HG03135 (cell line): ENCODE measurements around the gene PRDX5.

Source experiments
- ATAC-seq: cut with Tn5 transposase; IDR thresholded peaks from one replicate; pipeline ENCODE4 v1.9.1; 2021; ENCODE audit warnings: mild to moderate bottlenecking, moderate library complexity; ENCODE audit not compliant: unreplicated experiment

PRDX5 gene

GRCh38 chr11:64317961-64318765 lies at the start of gene PRDX5:
Gene PRDX5 (plus strand): TSS chr11:64318121. CDS start chr11:64318216, 95 bp downstream.
- peak; percentile 68 for ATAC-seq

GRCh38 chr11:64268893-64269539 lies 48.9 kb upstream of the PRDX5 start:
- ATAC-seq, result peak; percentile 14

GRCh38 chr11:64269540-64270220 lies 48.2 kb upstream of the PRDX5 start:
- peak; percentile 65 for ATAC-seq

GRCh38 chr11:64275031-64275800 lies 42.7 kb upstream of the PRDX5 start:
- ATAC-seq, result no peak

GRCh38 chr11:64275841-64276240 lies 42.1 kb upstream of the PRDX5 start:
- ATAC-seq, result no peak

DNA sequence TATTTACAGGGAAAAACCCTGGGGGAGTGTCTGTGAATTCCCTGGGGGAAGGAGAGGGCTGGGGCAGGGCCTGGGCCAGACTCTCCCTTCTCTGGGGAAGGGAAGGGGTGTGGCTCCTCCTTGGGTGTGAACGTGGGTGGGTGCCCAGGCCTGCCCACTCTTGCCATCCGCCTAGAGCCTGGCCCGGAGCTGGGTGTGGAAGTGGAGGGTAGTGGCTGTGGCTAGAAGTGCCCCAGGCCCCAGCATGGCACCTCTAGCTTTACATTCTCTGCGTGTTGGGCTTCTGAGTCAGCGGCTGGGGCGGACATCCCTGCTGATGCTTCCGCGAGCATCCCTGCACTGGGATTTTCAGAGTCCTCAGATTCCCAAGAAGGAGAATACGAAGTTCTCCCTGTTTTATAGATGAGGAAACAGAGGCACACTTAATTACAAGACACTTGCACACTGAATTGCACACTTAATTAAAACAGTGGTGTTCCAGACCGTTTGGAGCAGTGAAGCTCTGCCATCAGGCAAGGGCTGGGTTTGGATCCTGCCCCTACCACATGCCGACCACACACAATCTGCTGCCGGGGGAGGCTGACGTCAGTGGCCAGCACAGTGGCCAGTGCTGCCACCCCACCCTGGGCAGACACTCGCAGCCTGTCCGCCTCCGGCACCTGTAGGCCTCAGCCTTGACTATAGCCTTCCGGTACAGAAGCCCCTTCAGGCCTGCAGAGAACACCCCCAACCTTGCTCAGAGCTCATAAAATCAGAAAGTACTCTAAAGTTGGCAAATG lies 41.1 kb upstream of the PRDX5 start:
- ATAC-seq, result no peak

DNA sequence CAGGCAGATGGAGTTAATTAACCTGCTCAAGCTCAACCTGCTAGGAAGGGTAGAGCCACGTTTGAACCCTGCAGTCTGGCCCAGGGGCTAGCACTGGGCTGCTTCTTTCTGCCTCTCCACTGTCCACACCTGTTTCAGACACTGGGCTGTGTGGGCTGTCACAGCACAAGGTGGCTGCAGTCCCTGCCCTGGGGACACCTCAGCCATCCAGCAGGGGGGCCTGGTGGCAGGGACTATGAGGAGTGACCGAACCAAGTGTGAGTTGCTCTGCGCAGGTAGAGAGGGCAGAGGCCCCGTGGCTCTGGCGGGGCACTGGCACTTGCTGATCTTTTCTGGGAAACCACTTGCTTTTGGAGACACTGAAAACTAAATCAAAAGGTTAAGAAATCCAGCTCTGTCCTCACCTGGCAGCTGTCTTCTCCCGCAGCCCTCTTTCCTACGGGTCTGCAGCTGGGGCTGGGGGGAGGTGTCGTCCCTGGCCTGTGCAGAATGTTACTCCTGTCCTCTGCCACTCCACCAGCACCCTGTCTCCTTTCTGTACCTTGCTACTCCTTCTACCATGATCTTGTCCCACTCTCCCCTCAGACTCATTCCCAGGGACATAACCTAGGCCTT lies 39.2 kb upstream of the PRDX5 start:
- ATAC-seq, result no peak

- no peak for ATAC-seq
Measured at GRCh38 chr11:64281957-64282770, 35.8 kb upstream of the PRDX5 start.

DNA sequence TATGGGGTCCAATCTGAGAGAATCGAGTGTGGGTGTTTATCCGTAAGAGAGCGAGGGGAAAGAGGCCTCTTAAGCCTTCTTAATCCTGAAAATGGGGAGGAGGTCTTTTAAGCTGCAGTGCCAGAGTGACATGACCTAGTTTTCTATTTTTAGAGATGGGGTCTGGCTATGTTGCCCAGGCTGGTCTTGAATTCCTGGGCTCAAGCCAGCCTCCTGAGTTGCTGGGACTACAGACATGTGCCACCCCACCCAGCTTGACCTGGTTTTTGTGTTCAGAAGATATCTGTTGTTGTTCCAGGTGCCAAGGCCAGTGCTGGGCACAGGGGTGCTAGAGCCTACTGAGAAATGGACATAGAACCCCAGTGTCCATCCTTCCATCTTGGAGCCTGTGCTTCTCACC lies 34.8 kb upstream of the PRDX5 start:
- ATAC-seq, result no peak

DNA sequence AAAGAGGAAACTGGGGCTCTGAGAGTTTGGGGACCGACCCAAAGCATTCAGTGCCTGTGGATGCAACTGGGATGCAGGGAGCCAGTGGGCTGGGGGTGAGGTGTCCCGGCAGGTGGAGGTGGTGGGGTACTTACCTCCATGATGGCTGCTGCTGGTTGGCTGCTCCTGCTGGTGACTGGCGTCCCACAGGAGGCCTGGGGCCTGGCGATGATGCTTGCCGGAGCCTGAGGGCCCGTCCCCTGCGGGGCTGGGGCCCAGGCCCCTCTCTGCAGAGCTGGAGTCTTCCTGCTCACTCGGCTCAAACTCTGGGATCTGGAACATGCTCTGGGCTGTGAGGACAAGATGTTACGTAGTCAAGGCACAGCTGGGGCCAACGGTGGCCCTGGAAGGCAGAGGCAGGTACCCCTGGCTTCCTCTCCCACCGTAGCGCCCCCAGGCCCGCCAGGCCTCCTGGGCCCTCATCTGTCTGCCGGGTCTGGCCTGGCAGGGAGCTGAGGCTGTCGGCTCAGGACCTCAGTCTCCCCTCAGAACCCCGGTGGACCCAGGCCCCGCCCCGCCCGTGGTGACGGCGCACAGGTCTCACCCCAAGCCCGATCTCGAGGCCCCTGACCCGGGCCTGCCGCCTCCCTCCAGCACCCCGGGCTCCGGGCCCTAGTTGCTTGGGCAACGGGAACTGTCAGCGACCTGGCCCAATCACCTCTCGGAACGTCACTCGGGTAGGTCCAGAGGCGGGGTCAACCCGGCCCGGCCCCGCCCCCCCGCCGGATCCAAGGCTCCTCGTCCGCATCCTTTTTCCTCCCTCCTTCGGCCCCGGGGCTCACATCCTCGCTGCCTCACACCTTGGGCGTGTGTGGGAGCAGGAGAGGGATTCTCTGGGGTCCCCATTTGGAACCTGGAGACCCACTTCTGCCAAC lies 33.6 kb upstream of the PRDX5 start, which contains the start of gene BAD:
BAD (minus strand) TSS at position 618 of the 914 bp plus-strand sequence; CDS start at position 321, 297 bp downstream.
- peak; percentile 62 for ATAC-seq

DNA sequence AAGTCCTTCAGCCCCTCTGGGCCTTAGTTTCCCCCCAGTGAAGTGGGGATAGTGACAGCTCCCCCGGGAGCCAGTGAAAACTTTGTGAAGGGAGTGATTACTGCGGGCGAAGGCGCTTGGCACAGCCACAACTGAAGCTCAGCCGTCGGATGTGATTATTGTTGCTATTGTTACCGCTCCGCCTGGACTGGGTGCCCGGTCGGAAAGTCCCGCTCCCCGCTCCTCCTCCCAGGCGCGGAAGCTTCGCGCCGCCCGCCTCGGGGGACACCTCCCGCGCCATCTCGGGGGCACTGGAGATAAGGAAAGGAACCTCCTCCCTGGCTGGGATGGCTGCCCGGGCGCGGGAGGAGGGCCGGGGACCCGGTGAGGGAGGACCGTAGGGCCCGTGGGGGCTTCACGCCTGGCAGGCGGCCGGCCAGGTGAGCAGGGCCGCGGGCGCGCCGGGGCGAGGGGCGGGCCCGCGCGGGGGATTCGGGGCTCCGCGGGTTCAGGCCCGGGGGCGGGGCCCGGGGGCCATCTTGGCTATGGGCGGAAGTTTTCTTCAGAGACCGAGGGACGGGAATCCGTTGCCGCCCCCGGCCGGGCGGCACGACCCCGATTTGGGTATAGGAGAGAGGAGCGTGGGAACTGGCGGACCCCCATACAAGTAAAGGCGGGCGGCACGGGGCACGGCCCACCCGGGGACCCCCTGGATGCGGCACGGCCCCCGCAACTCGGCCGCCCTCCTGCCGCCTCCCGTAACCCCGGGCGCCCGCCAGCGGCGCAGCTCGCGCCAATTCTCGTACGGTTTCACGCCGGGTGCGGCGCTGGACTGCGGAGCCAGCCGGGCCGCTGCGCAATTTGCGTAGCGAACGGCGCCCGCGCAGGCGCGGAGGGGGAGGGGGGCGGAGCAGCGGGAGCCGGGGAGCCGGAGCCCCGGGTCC lies 32.7 kb upstream of the PRDX5 start, which contains the start of gene GPR137:
GPR137 (plus strand) TSS at position 887 of the 923 bp plus-strand sequence. CDS start 677 bp downstream, outside the sequence.
- ATAC-seq, result peak; percentile 58

DNA sequence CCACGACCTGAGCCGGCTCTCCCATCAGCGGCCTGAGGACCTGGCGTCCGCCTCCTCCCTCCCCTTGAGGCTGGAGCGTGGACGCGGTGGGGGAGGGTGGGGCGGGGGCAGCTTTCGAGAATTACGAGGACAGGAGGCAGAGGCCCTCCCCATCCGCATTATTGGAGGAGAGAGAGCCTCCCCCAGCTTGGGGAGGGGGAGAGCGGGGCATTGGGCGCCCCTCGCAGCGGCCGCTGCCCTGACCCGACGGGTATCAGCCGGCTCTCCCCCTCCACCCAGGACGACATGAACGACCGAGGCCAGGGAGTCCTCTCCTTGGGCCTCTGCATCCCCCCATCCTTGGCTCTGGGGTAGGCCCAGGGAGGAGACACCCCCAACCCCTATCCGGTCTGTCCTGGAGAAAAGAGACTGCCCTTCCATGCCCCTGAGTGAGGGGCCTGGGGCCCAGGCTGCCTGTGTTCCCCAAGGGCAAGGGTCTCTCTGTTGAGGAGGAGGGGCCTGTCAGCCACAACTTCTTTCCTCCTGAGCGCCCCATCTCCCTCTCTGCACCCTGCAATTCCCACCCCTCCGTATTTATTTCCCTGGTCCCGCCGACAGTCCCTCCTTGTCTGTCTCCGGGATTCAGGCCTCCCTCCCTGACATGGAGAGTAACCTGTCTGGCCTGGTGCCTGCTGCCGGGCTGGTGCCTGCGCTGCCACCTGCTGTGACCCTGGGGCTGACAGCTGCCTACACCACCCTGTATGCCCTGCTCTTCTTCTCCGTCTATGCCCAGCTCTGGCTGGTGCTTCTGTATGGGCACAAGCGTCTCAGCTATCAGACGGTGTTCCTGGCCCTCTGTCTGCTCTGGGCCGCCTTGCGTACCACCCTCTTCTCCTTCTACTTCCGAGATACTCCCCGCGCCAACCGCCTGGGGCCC lies 31.8 kb upstream of the PRDX5 start:
- ATAC-seq, result no peak

DNA sequence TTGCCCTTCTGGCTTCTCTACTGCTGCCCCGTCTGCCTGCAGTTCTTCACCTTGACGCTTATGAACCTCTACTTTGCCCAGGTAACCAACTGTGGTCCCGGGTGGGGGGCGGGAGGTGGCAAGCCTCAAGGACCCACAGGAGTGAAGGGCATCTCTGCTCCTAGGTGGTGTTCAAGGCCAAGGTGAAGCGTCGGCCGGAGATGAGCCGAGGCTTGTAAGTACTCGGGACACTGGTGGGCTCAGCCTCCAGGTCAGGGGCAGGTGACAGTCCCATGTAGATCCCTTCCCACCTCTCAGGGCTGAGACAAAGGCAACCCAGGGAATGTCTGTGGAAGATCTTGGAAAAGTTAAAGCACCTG lies 31.1 kb upstream of the PRDX5 start:
- ATAC-seq, result no peak

GRCh38 chr11:64287676-64288352 lies 30.1 kb upstream of the PRDX5 start:
- no peak for ATAC-seq

DNA sequence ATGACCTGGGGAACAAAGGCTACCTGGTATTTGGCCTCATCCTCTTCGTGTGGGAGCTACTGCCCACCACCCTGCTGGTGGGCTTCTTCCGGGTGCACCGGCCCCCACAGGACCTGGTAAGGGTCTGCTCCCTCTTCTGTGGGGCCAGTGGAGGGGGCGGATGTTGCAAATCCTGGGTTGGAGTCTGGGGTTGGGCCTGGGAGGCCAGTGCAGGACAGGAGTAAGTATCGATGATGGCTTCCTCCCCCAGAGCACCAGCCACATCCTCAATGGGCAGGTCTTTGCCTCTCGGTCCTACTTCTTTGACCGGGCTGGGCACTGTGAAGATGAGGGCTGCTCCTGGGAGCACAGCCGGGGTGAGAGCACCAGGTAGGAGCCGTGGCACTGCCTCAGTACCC lies 29.6 kb upstream of the PRDX5 start:
- ATAC-seq, result no peak
